Measurements from ENCODE around the gene ZMYND8. TPM values are rescaled to one million over a fixed set of nuclear protein-coding genes. Genes with fewer than 3 reads are reported as not detected.
"Not testable (repeated sequence)": the region's sequence is repeated elsewhere in the genome, so short reads cannot be mapped to it uniquely, and the experiment has no call there.

Gene ZMYND8
- total RNA-seq, 4 donors from 2014 or later = 29.7 to 42.4 (median 30.9) TPM

- Histone ChIP-seq H3K27me3 (no peaks in the 10 kb centered on the region), H3K4me1 (peaks cover 12 to 30% of the 10 kb centered on the region in 2 donors), H3K27ac (peak overlapping the region in 1 of 3 donors; percentile 15), H3K4me3 (replicated peaks in 1 of 3) (no peak overlapping the region), H3K9me3 (no peaks in the 10 kb centered on the region), H3K36me3 (no peaks in the 10 kb centered on the region)
- DNase-seq = peak in 1 of 2 donors; percentile 6
- TF ChIP-seq, protein P1, sequence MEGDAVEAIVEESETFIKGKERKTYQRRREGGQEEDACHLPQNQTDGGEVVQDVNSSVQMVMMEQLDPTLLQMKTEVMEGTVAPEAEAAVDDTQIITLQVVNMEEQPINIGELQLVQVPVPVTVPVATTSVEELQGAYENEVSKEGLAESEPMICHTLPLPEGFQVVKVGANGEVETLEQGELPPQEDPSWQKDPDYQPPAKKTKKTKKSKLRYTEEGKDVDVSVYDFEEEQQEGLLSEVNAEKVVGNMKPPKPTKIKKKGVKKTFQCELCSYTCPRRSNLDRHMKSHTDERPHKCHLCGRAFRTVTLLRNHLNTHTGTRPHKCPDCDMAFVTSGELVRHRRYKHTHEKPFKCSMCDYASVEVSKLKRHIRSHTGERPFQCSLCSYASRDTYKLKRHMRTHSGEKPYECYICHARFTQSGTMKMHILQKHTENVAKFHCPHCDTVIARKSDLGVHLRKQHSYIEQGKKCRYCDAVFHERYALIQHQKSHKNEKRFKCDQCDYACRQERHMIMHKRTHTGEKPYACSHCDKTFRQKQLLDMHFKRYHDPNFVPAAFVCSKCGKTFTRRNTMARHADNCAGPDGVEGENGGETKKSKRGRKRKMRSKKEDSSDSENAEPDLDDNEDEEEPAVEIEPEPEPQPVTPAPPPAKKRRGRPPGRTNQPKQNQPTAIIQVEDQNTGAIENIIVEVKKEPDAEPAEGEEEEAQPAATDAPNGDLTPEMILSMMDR (IDR thresholded peaks at IDR 0.05) = peak in 1 of 6 experiments; percentile 18
- TF ChIP-seq POLR2A (IDR thresholded peaks at IDR 0.05) = no peak
- intact Hi-C loops (cut with DNase I) = no loop called here
- 53 to 65% methylated on average over 4 of the region's 4 CpGs for WGBS, 2 donors
Measured at GRCh38 chr20:47377122-47377722, 20.7 kb upstream of the ZMYND8 start.

- H3K27me3 ChIP-seq; H3K36me3 ChIP-seq; intact Hi-C loops (cut with DNase I); H3K4me3 ChIP-seq (replicated peaks in 1 of 3); H3K9me3 ChIP-seq; H3K27ac ChIP-seq: not testable (repeated sequence)
- DNase-seq = peak in 1 of 2 donors; percentile 18
- peaks cover 12 to 29% of the 10 kb centered on the region in 2 donors for H3K4me1 ChIP-seq
- 80 to 85% methylated on average over 7 of the region's 7 CpGs for WGBS, 2 donors
Measured at GRCh38 chr20:47376096-47376643, 19.7 kb upstream of the ZMYND8 start.

- peaks cover 12 to 21% of the 10 kb centered on the region in 2 donors for H3K4me1 ChIP-seq
- 92 to 93% methylated on average over 8 of the region's 8 CpGs for WGBS, 2 donors
- H3K4me3 ChIP-seq (replicated peaks in 1 of 3); H3K9me3 ChIP-seq; H3K36me3 ChIP-seq; H3K27ac ChIP-seq; intact Hi-C loops (cut with DNase I); H3K27me3 ChIP-seq; DNase-seq: not testable (repeated sequence)
Measured at GRCh38 chr20:47374121-47374520, 17.6 kb upstream of the ZMYND8 start.

DNA sequence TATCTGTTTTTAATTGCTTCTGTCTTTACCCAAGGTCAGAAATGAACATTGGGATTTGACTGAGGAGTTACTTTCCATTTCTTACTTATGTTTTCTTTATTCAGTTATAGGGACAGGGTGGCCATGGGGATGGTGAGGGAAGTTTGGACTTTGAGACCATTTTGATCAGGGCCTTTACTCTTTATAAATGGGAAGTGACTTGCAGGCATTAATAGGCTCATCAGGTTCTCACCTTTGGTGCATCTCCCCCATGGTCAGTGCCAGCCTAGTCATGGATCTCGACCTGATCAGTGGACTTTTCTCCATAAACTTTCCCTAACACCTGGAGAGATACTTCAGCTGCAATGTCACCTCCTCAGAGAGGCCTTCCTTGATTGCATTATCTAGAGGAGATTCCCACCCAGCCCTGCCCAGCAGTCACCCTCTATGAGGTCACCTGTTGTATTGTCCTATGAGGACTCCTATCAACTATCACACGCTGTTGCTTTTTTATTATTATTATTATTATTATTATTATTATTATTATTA is 16.8 kb upstream of the ZMYND8 start:
- WGBS, 2 donors = 86 to 88% methylated on average over 2 of the region's 2 CpGs
- no peaks in the 10 kb centered on the region for H3K9me3 ChIP-seq
- peaks cover 12 to 21% of the 10 kb centered on the region in 2 donors for H3K4me1 ChIP-seq
- peak overlapping the region in 2 of 3 donors; percentile 31 to 37 for H3K27ac ChIP-seq
- intact Hi-C loops (cut with DNase I) = no loop called here
- no peaks in the 10 kb centered on the region for H3K36me3 ChIP-seq
- no peak overlapping the region for H3K4me3 ChIP-seq (replicated peaks in 1 of 3)
- TF ChIP-seq POLR2A (IDR thresholded peaks at IDR 0.05) = no peak
- no peak for DNase-seq
- H3K27me3 ChIP-seq = no peaks in the 10 kb centered on the region

- Histone ChIP-seq H3K9me3 (no peaks in the 10 kb centered on the region), H3K27me3 (no peaks in the 10 kb centered on the region), H3K36me3 (no peaks in the 10 kb centered on the region), H3K4me1 (peaks cover 8 to 10% of the 10 kb centered on the region in 2 donors), H3K4me3 (replicated peaks in 1 of 3) (no peak overlapping the region), H3K27ac (no peak overlapping the region)
- WGBS, 2 donors = 90 to 91% methylated on average over 13 to 15 of the region's 15 CpGs
- no peak for TF ChIP-seq POLR2A (IDR thresholded peaks at IDR 0.05)
- TF ChIP-seq, protein P1 (IDR thresholded peaks at IDR 0.05) = no peak
- DNase-seq = no peak
- intact Hi-C loops (cut with DNase I) = no loop called here
Measured at GRCh38 chr20:47370850-47371782, 14.6 kb upstream of the ZMYND8 start.

- DNase-seq = no peak
- WGBS, 2 donors = 97 to 98% methylated on average over 10 of the region's 10 CpGs
- H3K27me3 ChIP-seq = no peaks in the 10 kb centered on the region
- no peaks in the 10 kb centered on the region for H3K36me3 ChIP-seq
- intact Hi-C loops (cut with DNase I) = no loop called here
- H3K4me1 ChIP-seq = peaks cover 8 to 17% of the 10 kb centered on the region in 2 donors
- no peak for TF ChIP-seq POLR2A (IDR thresholded peaks at IDR 0.05)
- TF ChIP-seq, protein P1 (IDR thresholded peaks at IDR 0.05) = no peak
- no peaks in the 10 kb centered on the region for H3K9me3 ChIP-seq
- H3K4me3 ChIP-seq (replicated peaks in 1 of 3) = no peak overlapping the region
- H3K27ac ChIP-seq = no peak overlapping the region
Measured at GRCh38 chr20:47370214-47370613, 13.7 kb upstream of the ZMYND8 start.

Data from thyroid gland (tissue), 4 donors.